Type B pancreatic cell (in vitro differentiated cells): ENCODE measurements around the gene LHFPL2. TPM values are rescaled to one million over a fixed set of nuclear protein-coding genes. Genes with fewer than 3 reads are reported as not detected.

Source experiments
- DNase-seq: peaks from one replicate; pipeline ENCODE4 v3.0.0; 2021; ENCODE audit warnings: mixed read lengths; ENCODE audit not compliant: unreplicated experiment; ENCODE audit errors: extremely low spot score
- H3K27ac Mint-ChIP-seq: 2 replicates; pipeline ENCODE4 v1.8.0; 2021; ENCODE audit warnings: mild to moderate bottlenecking, mixed read lengths
- H3K27me3 Mint-ChIP-seq: 2 replicates; pipeline ENCODE4 v1.8.0; 2021; ENCODE audit warnings: mixed read lengths
- H3K36me3 Mint-ChIP-seq: 2 replicates; pipeline ENCODE4 v1.8.0; 2021; ENCODE audit warnings: mixed read lengths
- H3K4me1 Mint-ChIP-seq: one replicate; pipeline ENCODE4 v1.8.0; 2021; ENCODE audit warnings: mixed read lengths; ENCODE audit not compliant: unreplicated experiment
- H3K4me3 Mint-ChIP-seq: 2 replicates; pipeline ENCODE4 v1.8.0; 2021; ENCODE audit warnings: mild to moderate bottlenecking, mixed read lengths
- H3K9me3 Mint-ChIP-seq: 2 replicates; pipeline ENCODE4 v1.8.0; 2021; ENCODE audit warnings: mixed read lengths
- CTCF ChIP-seq: fragments of 200-600 bp; sonication (generic); conservative IDR thresholded peaks from 2 replicates; pipeline ENCODE4 v1.5.0; 2021; ENCODE audit warnings: antibody characterized with exemption, mild to moderate bottlenecking
- total RNA-seq: library from RNA; stranded (reverse); gene quantifications from 2 replicates; pipeline ENCODE4 v1.2.1, GENCODE V29; 2021; ENCODE audit warnings: low replicate concordance

LHFPL2 gene
- total RNA-seq, 1 donor from 2014 or later = 35.3 TPM

- Mint-ChIP-seq H3K27me3 (peaks cover 3% of the 10 kb centered on the region), H3K4me3 (peak overlapping the region; percentile 74), H3K36me3 (peaks cover 33% of the 10 kb centered on the region), H3K4me1 (peaks cover 66% of the 10 kb centered on the region), H3K9me3 (peaks cover 10% of the 10 kb centered on the region), H3K27ac (peak overlapping the region; percentile 81)
- DNase-seq = no peak
- no peak for TF ChIP-seq CTCF
These were observed 10.1 kb downstream of the LHFPL2 start for GRCh38 chr5:78638423-78638822.

GRCh38 chr5:78637468-78637867 is 11.1 kb downstream of the LHFPL2 start:
- Mint-ChIP-seq H3K27ac (no peak overlapping the region), H3K36me3 (peaks cover 32% of the 10 kb centered on the region), H3K9me3 (peaks cover 10% of the 10 kb centered on the region), H3K4me1 (peaks cover 59% of the 10 kb centered on the region), H3K4me3 (no peak overlapping the region), H3K27me3 (peaks cover 3% of the 10 kb centered on the region)
- no peak for TF ChIP-seq CTCF
- DNase-seq = no peak

GRCh38 chr5:78636682-78637081 is 11.9 kb downstream of the LHFPL2 start:
- no peak for TF ChIP-seq CTCF
- Mint-ChIP-seq H3K4me3 (no peak overlapping the region), H3K9me3 (peaks cover 10% of the 10 kb centered on the region), H3K27me3 (peaks cover 3% of the 10 kb centered on the region), H3K27ac (no peak overlapping the region), H3K4me1 (peaks cover 54% of the 10 kb centered on the region), H3K36me3 (peaks cover 40% of the 10 kb centered on the region)
- no peak for DNase-seq

GRCh38 chr5:78634634-78635033 is 13.9 kb downstream of the LHFPL2 start:
- peaks cover 44% of the 10 kb centered on the region for H3K4me1 Mint-ChIP-seq
- H3K27ac Mint-ChIP-seq = no peak overlapping the region

GRCh38 chr5:78634229-78634628 is 14.3 kb downstream of the LHFPL2 start:
- Mint-ChIP-seq H3K36me3 (peaks cover 46% of the 10 kb centered on the region), H3K9me3 (peaks cover 10% of the 10 kb centered on the region), H3K4me1 (peaks cover 44% of the 10 kb centered on the region), H3K4me3 (no peak overlapping the region), H3K27ac (no peak overlapping the region), H3K27me3 (peaks cover 3% of the 10 kb centered on the region)
- DNase-seq = no peak
- TF ChIP-seq CTCF = no peak

More at GRCh38 chr5:78634634-78635033, 13.9 kb downstream of the LHFPL2 start:
- H3K4me3 Mint-ChIP-seq = no peak overlapping the region
- no peak for DNase-seq
- TF ChIP-seq CTCF = peak; percentile 41
- H3K36me3 Mint-ChIP-seq = peaks cover 46% of the 10 kb centered on the region
- peaks cover 10% of the 10 kb centered on the region for H3K9me3 Mint-ChIP-seq
- H3K27me3 Mint-ChIP-seq = peaks cover 3% of the 10 kb centered on the region

- no peak overlapping the region for H3K27ac Mint-ChIP-seq
- TF ChIP-seq CTCF = no peak
- H3K36me3 Mint-ChIP-seq = peaks cover 46% of the 10 kb centered on the region
- DNase-seq = no peak
- H3K27me3 Mint-ChIP-seq = peaks cover 3% of the 10 kb centered on the region
- peaks cover 45% of the 10 kb centered on the region for H3K4me1 Mint-ChIP-seq
- H3K9me3 Mint-ChIP-seq = peaks cover 10% of the 10 kb centered on the region
- no peak overlapping the region for H3K4me3 Mint-ChIP-seq
These were observed 14.9 kb downstream of the LHFPL2 start for GRCh38 chr5:78633700-78634099.
